ENCODE results near the gene ARHGAP31.

- TF ChIP-seq CTCF (IDR thresholded peaks at IDR 0.05) (no peak), POLR2A (IDR thresholded peaks at IDR 0.05) (no peak), EP300 (IDR thresholded peaks at IDR 0.05) (no peak)
These were observed 106.3 kb downstream of the ARHGAP31 start for GRCh38 chr3:119400466-119400865.
